CD4-positive, alpha-beta T cell (primary cell): ENCODE data around the gene SS18L1. TPM values are rescaled to one million over a fixed set of nuclear protein-coding genes. Genes with fewer than 3 reads are reported as not detected.

Source experiments
- ATAC-seq: fragments of 200-7000 bp; cut with Tn5 transposase; one replicate; pipeline ENCODE4 v1.10.0; 2022; ENCODE audit warnings: mild to moderate bottlenecking; ENCODE audit not compliant: poor library complexity
- CTCF ChIA-PET: fragments of 350-600 bp; sonication (Branson Sonifier 250); formaldehyde crosslinking; loops from one replicate; lab custom pipeline; 2021; ENCODE audit warnings: antibody characterized with exemption, inconsistent platforms; lab: Charles Lee
- POLR2A ChIA-PET: fragments of 350-600 bp; sonication (Branson Sonifier 250); formaldehyde crosslinking; loops from one replicate; lab custom pipeline; 2021; ENCODE audit warnings: antibody characterized with exemption, inconsistent platforms; lab: Charles Lee
- DNase-seq, 14 experiments: peaks; one replicate each; pipeline ENCODE4 v3.0.0-alpha.2; 2013 to 2020; ENCODE audit warnings: mixed read lengths in 2 of 14
- H3K27ac ChIP-seq, 2 donors: one replicate each; pipeline versions ENCODE4 v1.5.1 to v1.7.0; 2013; ENCODE audit warnings: low read length in 2 of 2, low read depth in 1 of 2, mild to moderate bottlenecking in 1 of 2
- H3K27me3 ChIP-seq, 2 experiments: 1 replicate in 1 of 2; 2 replicates in 1 of 2; pipeline versions ENCODE4 v1.6.1 to v1.7.0; 2013; ENCODE audit warnings: low read length in 2 of 2, control low read depth in 1 of 2, mild to moderate bottlenecking in 1 of 2, moderate library complexity in 1 of 2; ENCODE audit not compliant: insufficient read depth in 2 of 2, control insufficient read depth in 1 of 2
- H3K36me3 ChIP-seq: one replicate; pipeline ENCODE4 v1.6.1; 2013; ENCODE audit warnings: low read length, control low read depth; ENCODE audit not compliant: insufficient read depth
- H3K4me1 ChIP-seq: one replicate; pipeline ENCODE4 v1.6.1; 2013; ENCODE audit warnings: low read length, control low read depth; ENCODE audit not compliant: insufficient read depth
- H3K4me3 ChIP-seq: one replicate; pipeline ENCODE4 v1.5.1; 2013; ENCODE audit warnings: mild to moderate bottlenecking, low read length, moderate library complexity
- H3K9me3 ChIP-seq, 2 experiments: 1 replicate in 1 of 2; 2 replicates in 1 of 2; pipeline versions ENCODE4 v1.6.1 to v1.7.0; 2013; ENCODE audit warnings: low read length in 2 of 2, mild to moderate bottlenecking in 2 of 2, control low read depth in 1 of 2, moderate library complexity in 1 of 2; ENCODE audit not compliant: control insufficient read depth in 1 of 2, insufficient read depth in 1 of 2
- H3K27ac Mint-ChIP-seq: one replicate; pipeline ENCODE4 v1.8.0; 2020; ENCODE audit warnings: mixed read lengths
- H3K27me3 Mint-ChIP-seq: one replicate; pipeline ENCODE4 v1.8.0; 2021; ENCODE audit warnings: mixed read lengths
- H3K36me3 Mint-ChIP-seq: one replicate; pipeline ENCODE4 v1.8.0; 2021; ENCODE audit warnings: low read depth, mixed read lengths
- H3K4me1 Mint-ChIP-seq: one replicate; pipeline ENCODE4 v1.8.0; 2021; ENCODE audit warnings: low read depth, mixed read lengths
- H3K4me3 Mint-ChIP-seq: one replicate; pipeline ENCODE4 v1.8.0; 2020; ENCODE audit warnings: mild to moderate bottlenecking, mixed read lengths
- H3K9me3 Mint-ChIP-seq: one replicate; pipeline ENCODE4 v1.8.0; 2020; ENCODE audit warnings: mixed read lengths
- CTCF ChIP-seq: fragments of 200-600 bp; IDR thresholded peaks from one replicate; pipeline ENCODE4 v1.8.0; 2022; ENCODE audit warnings: antibody characterized with exemption, mild to moderate bottlenecking
- intact Hi-C, 2 experiments: fragments of 100-400 bp; cut with DNase I in 1 of 2; cut with micrococcal nuclease in 1 of 2; formaldehyde crosslinking; loops; one replicate each; pipeline versions ENCODE4 v1.15.1 to v1.9.0; 2023 to 2025; cut with DNase I, micrococcal nuclease
- total RNA-seq, 174 experiments: library from RNA in 2 of 174; stranded (reverse) in 2 of 174; gene quantifications; one replicate each; pipeline ENCODE4 v1.2.3 and lab custom pipeline; 2021 to 2026

The SS18L1 gene
- total RNA-seq, 2 experiments from 2014 or later = 12.8 to 13.4 TPM

- Mint-ChIP-seq H3K4me1 (no peaks in the 10 kb centered on the region), H3K27ac (no peak overlapping the region), H3K9me3 (no peaks in the 10 kb centered on the region), H3K4me3 (no peak overlapping the region), H3K36me3 (no peaks in the 10 kb centered on the region), H3K27me3 (peaks cover 43% of the 10 kb centered on the region)
- H3K4me1 ChIP-seq = peaks cover 16% of the 10 kb centered on the region
- ATAC-seq (no peak), DNase-seq (no peak)
- CTCF ChIA-PET = no interaction called here
- peaks cover 0 to 23% of the 10 kb centered on the region in 2 experiments for H3K9me3 ChIP-seq
- H3K4me3 ChIP-seq = no peak overlapping the region
- TF ChIP-seq CTCF = no peak
- POLR2A ChIA-PET = no interaction called here
- intact Hi-C loops = no loop called here
- no peak overlapping the region for H3K27ac ChIP-seq
- H3K36me3 ChIP-seq = no peaks in the 10 kb centered on the region
- H3K27me3 ChIP-seq = peaks cover 39 to 46% of the 10 kb centered on the region in 2 experiments
Observed at GRCh38 chr20:62216636-62217566, 73.3 kb downstream of the SS18L1 start.

- ATAC-seq (no peak), DNase-seq (no peak)
- Mint-ChIP-seq H3K36me3 (no peaks in the 10 kb centered on the region), H3K27ac (no peak overlapping the region), H3K4me3 (no peak overlapping the region), H3K27me3 (peaks cover 53% of the 10 kb centered on the region), H3K9me3 (no peaks in the 10 kb centered on the region), H3K4me1 (no peaks in the 10 kb centered on the region)
- no peak overlapping the region for H3K27ac ChIP-seq
- H3K36me3 ChIP-seq = no peaks in the 10 kb centered on the region
- no peak for TF ChIP-seq CTCF
- CTCF ChIA-PET = no interaction called here
- H3K4me3 ChIP-seq = no peak overlapping the region
- H3K9me3 ChIP-seq = peaks cover 0 to 23% of the 10 kb centered on the region in 2 experiments
- peaks cover 49 to 55% of the 10 kb centered on the region in 2 experiments for H3K27me3 ChIP-seq
- intact Hi-C loops = no loop called here
- POLR2A ChIA-PET = no interaction called here
- H3K4me1 ChIP-seq = peaks cover 16% of the 10 kb centered on the region
Observed at GRCh38 chr20:62217913-62218773, 74.6 kb downstream of the SS18L1 start.

- CTCF ChIA-PET = no interaction called here
- intact Hi-C loops = no loop called here
- H3K27me3 Mint-ChIP-seq = peaks cover 54% of the 10 kb centered on the region
- Histone ChIP-seq H3K4me3 (no peak overlapping the region), H3K27me3 (peaks cover 53 to 57% of the 10 kb centered on the region in 2 experiments), H3K4me1 (peaks cover 16% of the 10 kb centered on the region), H3K36me3 (no peaks in the 10 kb centered on the region), H3K27ac (no peak overlapping the region), H3K9me3 (peaks cover 0 to 22% of the 10 kb centered on the region in 2 experiments)
- no peaks in the 10 kb centered on the region for H3K4me1 Mint-ChIP-seq
- POLR2A ChIA-PET = no interaction called here
- H3K4me3 Mint-ChIP-seq = no peak overlapping the region
- no peak overlapping the region for H3K27ac Mint-ChIP-seq
- DNase-seq = peak in 1 of 14 experiments; percentile 23
- no peaks in the 10 kb centered on the region for H3K36me3 Mint-ChIP-seq
- no peak for TF ChIP-seq CTCF
- H3K9me3 Mint-ChIP-seq = no peaks in the 10 kb centered on the region
- peak; percentile 30 for ATAC-seq
Observed at GRCh38 chr20:62219101-62219991, 75.8 kb downstream of the SS18L1 start.
